ENCODE data around the gene PIGU. TPM values are rescaled to one million over a fixed set of nuclear protein-coding genes. Genes with fewer than 3 reads are reported as not detected.

PIGU gene
- total and polyA plus RNA-seq, 2 donors (not counting 1 experiment from before 2014, with no cell fraction given), result 12.0 to 19.3 TPM

DNA sequence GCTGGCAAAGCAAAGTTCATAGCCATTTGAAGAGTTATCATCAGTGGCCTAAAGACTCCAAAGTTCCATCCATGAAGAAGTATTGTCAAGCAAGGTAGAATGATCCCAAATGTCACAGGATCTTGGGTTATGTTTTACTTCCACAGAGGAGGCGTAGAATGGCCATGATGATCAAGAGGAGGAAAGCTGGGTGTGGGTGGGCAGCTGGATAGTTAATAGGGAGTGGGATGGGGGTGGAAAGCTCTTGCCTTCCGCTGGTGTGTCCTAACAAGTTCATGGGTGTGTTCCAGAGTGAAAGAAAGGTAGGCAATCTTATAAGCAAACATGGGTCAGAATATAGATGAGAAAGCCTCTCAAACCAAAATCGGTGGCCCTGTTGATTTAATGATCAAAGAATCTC is 38.4 kb downstream of the PIGU start:
- CTCF ChIA-PET, result no interaction called here
- POLR2A ChIA-PET, result no interaction called here

GRCh38 chr20:34638039-34638292 is 38.9 kb downstream of the PIGU start:
- CTCF ChIA-PET, result no interaction called here

More for the DNA sequence above, 38.4 kb downstream of the PIGU start:
- WGBS (ENCODE audit: insufficient coverage), result 100% methylated on average over 2 of the region's 3 CpGs
- DNase-seq (no peak), ATAC-seq (ENCODE audit: low read depth) (no peak)
- Histone ChIP-seq H2AFZ (ENCODE audit: insufficient read depth, low read depth, low read length, poor library complexity, severe bottlenecking) (no peak overlapping the region), H3K9ac (ENCODE audit: low read length) (no peak overlapping the region), H3K36me3 (replicated peaks in 1 of 2; ENCODE audit: control extremely low read depth in 1 of 2, control insufficient read depth in 1 of 2, extremely low read depth in 1 of 2, insufficient read depth in 2 of 2, low read length in 1 of 2) (peaks cover 9 to 45% of the 10 kb centered on the region in 2 experiments), H3K4me2 (replicated peaks; ENCODE audit: low read depth, low read length, poor library complexity, severe bottlenecking) (no peak overlapping the region), H4K20me1 (ENCODE audit: control insufficient read depth, insufficient read depth, low read length, poor library complexity, severe bottlenecking) (no peaks in the 10 kb centered on the region), H3K4me1 (ENCODE audit: control insufficient read depth in 2 of 2, insufficient read depth in 2 of 2, low read length in 2 of 2) (no peaks in the 10 kb centered on the region), H3K79me2 (ENCODE audit: control insufficient read depth, insufficient read depth, low read length) (no peaks in the 10 kb centered on the region), H3K9me3 (ENCODE audit: control extremely low read depth in 1 of 3, control insufficient read depth in 2 of 3, insufficient read depth in 1 of 3, low read length in 2 of 3) (no peaks in the 10 kb centered on the region), H3K4me3 (ENCODE audit: control extremely low read depth in 1 of 5, extremely low read depth in 1 of 5, insufficient read depth in 1 of 5, low read depth in 2 of 5, low read length in 4 of 5) (no peak overlapping the region), H3K27ac (ENCODE audit: low read length in 2 of 2) (no peak overlapping the region), H3K27me3 (replicated peaks in 1 of 4; ENCODE audit: control extremely low read depth in 1 of 4, control insufficient read depth in 3 of 4, insufficient read depth in 4 of 4, low read length in 3 of 4) (no peaks in the 10 kb centered on the region)
- no peak overlapping the region for H3K4me3 Mint-ChIP-seq
- H3K27ac Mint-ChIP-seq, result no peak overlapping the region
- no peaks in the 10 kb centered on the region for H3K9me3 Mint-ChIP-seq (ENCODE audit: insufficient read depth)
- no peaks in the 10 kb centered on the region for H3K4me1 Mint-ChIP-seq
- intact Hi-C loops (cut with micrococcal nuclease), result no loop called here
- no peaks in the 10 kb centered on the region for H3K27me3 Mint-ChIP-seq
- TF ChIP-seq, protein P1, sequence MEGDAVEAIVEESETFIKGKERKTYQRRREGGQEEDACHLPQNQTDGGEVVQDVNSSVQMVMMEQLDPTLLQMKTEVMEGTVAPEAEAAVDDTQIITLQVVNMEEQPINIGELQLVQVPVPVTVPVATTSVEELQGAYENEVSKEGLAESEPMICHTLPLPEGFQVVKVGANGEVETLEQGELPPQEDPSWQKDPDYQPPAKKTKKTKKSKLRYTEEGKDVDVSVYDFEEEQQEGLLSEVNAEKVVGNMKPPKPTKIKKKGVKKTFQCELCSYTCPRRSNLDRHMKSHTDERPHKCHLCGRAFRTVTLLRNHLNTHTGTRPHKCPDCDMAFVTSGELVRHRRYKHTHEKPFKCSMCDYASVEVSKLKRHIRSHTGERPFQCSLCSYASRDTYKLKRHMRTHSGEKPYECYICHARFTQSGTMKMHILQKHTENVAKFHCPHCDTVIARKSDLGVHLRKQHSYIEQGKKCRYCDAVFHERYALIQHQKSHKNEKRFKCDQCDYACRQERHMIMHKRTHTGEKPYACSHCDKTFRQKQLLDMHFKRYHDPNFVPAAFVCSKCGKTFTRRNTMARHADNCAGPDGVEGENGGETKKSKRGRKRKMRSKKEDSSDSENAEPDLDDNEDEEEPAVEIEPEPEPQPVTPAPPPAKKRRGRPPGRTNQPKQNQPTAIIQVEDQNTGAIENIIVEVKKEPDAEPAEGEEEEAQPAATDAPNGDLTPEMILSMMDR (IDR thresholded peaks at IDR 0.05), result no peak
- TF ChIP-seq EZH2 (IDR thresholded peaks at IDR 0.05; ENCODE audit: borderline replicate concordance, insufficient read depth, low read depth, low read length, poor library complexity, severe bottlenecking), result no peak

More at GRCh38 chr20:34638039-34638292, 38.9 kb downstream of the PIGU start:
- Mint-ChIP-seq H3K27ac (no peak overlapping the region), H3K4me1 (no peaks in the 10 kb centered on the region), H3K27me3 (no peaks in the 10 kb centered on the region), H3K9me3 (ENCODE audit: insufficient read depth) (no peaks in the 10 kb centered on the region), H3K4me3 (no peak overlapping the region)
- Histone ChIP-seq H3K9me3 (ENCODE audit: control extremely low read depth in 1 of 3, control insufficient read depth in 2 of 3, insufficient read depth in 1 of 3, low read length in 2 of 3) (no peaks in the 10 kb centered on the region), H3K4me1 (ENCODE audit: control insufficient read depth in 2 of 2, insufficient read depth in 2 of 2, low read length in 2 of 2) (no peaks in the 10 kb centered on the region), H3K4me2 (replicated peaks; ENCODE audit: low read depth, low read length, poor library complexity, severe bottlenecking) (no peak overlapping the region), H3K27me3 (replicated peaks in 1 of 4; ENCODE audit: control extremely low read depth in 1 of 4, control insufficient read depth in 3 of 4, insufficient read depth in 4 of 4, low read length in 3 of 4) (no peaks in the 10 kb centered on the region), H3K36me3 (replicated peaks in 1 of 2; ENCODE audit: control extremely low read depth in 1 of 2, control insufficient read depth in 1 of 2, extremely low read depth in 1 of 2, insufficient read depth in 2 of 2, low read length in 1 of 2) (peaks cover 8 to 50% of the 10 kb centered on the region in 2 experiments), H3K27ac (ENCODE audit: low read length in 2 of 2) (no peak overlapping the region), H4K20me1 (ENCODE audit: control insufficient read depth, insufficient read depth, low read length, poor library complexity, severe bottlenecking) (no peaks in the 10 kb centered on the region), H3K9ac (ENCODE audit: low read length) (no peak overlapping the region), H2AFZ (ENCODE audit: insufficient read depth, low read depth, low read length, poor library complexity, severe bottlenecking) (no peak overlapping the region), H3K79me2 (ENCODE audit: control insufficient read depth, insufficient read depth, low read length) (no peaks in the 10 kb centered on the region), H3K4me3 (ENCODE audit: control extremely low read depth in 1 of 5, extremely low read depth in 1 of 5, insufficient read depth in 1 of 5, low read depth in 2 of 5, low read length in 4 of 5) (no peak overlapping the region)
- ATAC-seq (ENCODE audit: low read depth), result no peak
- no peak for DNase-seq
- POLR2A ChIA-PET, result no interaction called here
- WGBS (ENCODE audit: insufficient coverage), result 100% methylated on average over 1 of the region's 1 CpG
- intact Hi-C loops (cut with micrococcal nuclease), result no loop called here
- TF ChIP-seq, protein P1 (IDR thresholded peaks at IDR 0.05), result no peak
- no peak for TF ChIP-seq EZH2 (IDR thresholded peaks at IDR 0.05; ENCODE audit: borderline replicate concordance, insufficient read depth, low read depth, low read length, poor library complexity, severe bottlenecking)
